NB4 (cell line): ENCODE results near the gene ZBTB7C.

ENCODE experiments used
- CTCF ChIP-seq: IDR thresholded peaks from one replicate; pipeline ENCODE4 v1.5.1; 2012; ENCODE audit warnings: low read depth, low read length
- MAX ChIP-seq: IDR thresholded peaks from 2 replicates; pipeline ENCODE4 v1.6.1; 2011; ENCODE audit warnings: low read depth, low read length
- MYC ChIP-seq: IDR thresholded peaks from 2 replicates; pipeline ENCODE4 v1.6.1; 2011; ENCODE audit warnings: low read depth, low read length
- POLR2A ChIP-seq: IDR thresholded peaks from 2 replicates; pipeline ENCODE4 v1.6.1; 2011; ENCODE audit warnings: mild to moderate bottlenecking; ENCODE audit not compliant: insufficient read length; ENCODE audit errors: extremely low read depth

GRCh38 chr18:48030616-48031480 is 378.3 kb downstream of the ZBTB7C start:
- peak; percentile 85 for TF ChIP-seq CTCF
- TF ChIP-seq POLR2A = no peak
- no peak for TF ChIP-seq MYC
- TF ChIP-seq MAX = no peak
